ENCODE data around the gene MLIP. TPM values are rescaled to one million over a fixed set of nuclear protein-coding genes. Genes with fewer than 3 reads are reported as not detected.
"Not testable (repeated sequence)": the region's sequence is repeated elsewhere in the genome, so short reads cannot be mapped to it uniquely, and the experiment has no call there.

The MLIP gene
- polyA plus RNA-seq, 1 donor: 0.66 TPM

- 100% methylated on average over 1 of the region's 13 CpGs for WGBS (ENCODE audit: insufficient coverage, low lambda C conversion rate)
- H3K9me3 ChIP-seq (ENCODE audit: control insufficient read depth, low read depth, low read length); H3K4me1 ChIP-seq (ENCODE audit: control insufficient read depth, insufficient read depth, low read length); H3K27me3 ChIP-seq (ENCODE audit: control insufficient read depth, insufficient read depth, low read length); DNase-seq; H3K27ac ChIP-seq (ENCODE audit: low read length); H3K36me3 ChIP-seq (ENCODE audit: control insufficient read depth, insufficient read depth, low read length); H3K4me3 ChIP-seq (ENCODE audit: low read length): not testable (repeated sequence)
These were observed 29.7 kb upstream of the MLIP start for GRCh38 chr6:54081499-54081898.

DNA sequence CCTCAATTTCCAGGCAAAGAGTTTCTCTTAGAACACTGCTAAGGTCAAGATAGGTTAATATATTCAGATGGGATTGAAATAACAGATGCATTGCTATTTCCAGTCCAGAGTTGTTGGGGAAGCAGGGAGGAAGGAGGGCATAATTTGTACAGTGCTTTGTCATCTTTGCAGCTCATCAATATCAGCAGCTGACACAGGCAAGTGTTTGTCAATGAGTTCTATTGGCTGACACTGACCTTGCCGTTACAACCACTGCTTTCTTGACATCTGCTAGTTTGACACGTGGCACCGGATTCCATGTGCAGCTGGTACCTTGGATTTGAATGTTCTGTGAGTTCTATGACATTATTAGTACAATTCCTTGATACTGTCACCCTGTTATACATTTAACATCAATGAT is 28.0 kb upstream of the MLIP start:
- Histone ChIP-seq H3K4me1 (ENCODE audit: control insufficient read depth, insufficient read depth, low read length) (no peaks in the 10 kb centered on the region), H3K27ac (ENCODE audit: low read length) (no peak overlapping the region), H3K36me3 (ENCODE audit: control insufficient read depth, insufficient read depth, low read length) (no peaks in the 10 kb centered on the region), H3K9me3 (ENCODE audit: control insufficient read depth, low read depth, low read length) (no peaks in the 10 kb centered on the region), H3K4me3 (ENCODE audit: low read length) (no peak overlapping the region), H3K27me3 (ENCODE audit: control insufficient read depth, insufficient read depth, low read length) (no peaks in the 10 kb centered on the region)
- DNase-seq: no peak
- WGBS (ENCODE audit: insufficient coverage, low lambda C conversion rate): no CpG with 5 or more reads among the region's 3 CpGs

DNA sequence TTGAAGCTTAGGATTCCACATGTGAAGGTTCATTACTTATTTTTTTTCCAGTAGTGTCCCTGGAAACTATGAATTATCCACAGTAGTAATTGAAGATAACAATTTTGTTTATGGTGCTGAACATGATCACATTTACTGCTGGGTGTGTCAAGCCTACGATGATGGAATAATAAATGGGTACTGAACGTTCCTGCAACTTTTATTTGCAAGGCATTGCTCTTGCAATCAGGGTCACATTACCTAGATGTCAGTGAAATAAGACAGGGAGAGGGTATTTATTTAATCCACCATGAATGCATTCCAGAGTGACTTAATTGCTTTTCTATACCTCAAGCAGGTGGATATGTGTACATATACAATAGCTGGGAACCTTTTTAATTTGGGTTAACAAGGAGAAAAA is 27.0 kb upstream of the MLIP start:
- H3K4me1 ChIP-seq (ENCODE audit: control insufficient read depth, insufficient read depth, low read length): no peaks in the 10 kb centered on the region
- H3K9me3 ChIP-seq (ENCODE audit: control insufficient read depth, low read depth, low read length): no peaks in the 10 kb centered on the region
- no peaks in the 10 kb centered on the region for H3K36me3 ChIP-seq (ENCODE audit: control insufficient read depth, insufficient read depth, low read length)
- H3K27me3 ChIP-seq (ENCODE audit: control insufficient read depth, insufficient read depth, low read length): no peaks in the 10 kb centered on the region
- DNase-seq: peak; percentile 22 to 72
- H3K27ac ChIP-seq (ENCODE audit: low read length): no peak overlapping the region
- no CpG with 5 or more reads among the region's 2 CpGs for WGBS (ENCODE audit: insufficient coverage, low lambda C conversion rate)
- H3K4me3 ChIP-seq (ENCODE audit: low read length): no peak overlapping the region

GRCh38 chr6:54085047-54085446 is 26.2 kb upstream of the MLIP start:
- no peak overlapping the region for H3K4me3 ChIP-seq (ENCODE audit: low read length)
- H3K27ac ChIP-seq (ENCODE audit: low read length): no peak overlapping the region
- no peak for DNase-seq
- H3K9me3 ChIP-seq (ENCODE audit: control insufficient read depth, low read depth, low read length): no peaks in the 10 kb centered on the region
- H3K36me3 ChIP-seq (ENCODE audit: control insufficient read depth, insufficient read depth, low read length): no peaks in the 10 kb centered on the region
- no CpG with 5 or more reads among the region's 2 CpGs for WGBS (ENCODE audit: insufficient coverage, low lambda C conversion rate)
- no peaks in the 10 kb centered on the region for H3K4me1 ChIP-seq (ENCODE audit: control insufficient read depth, insufficient read depth, low read length)
- no peaks in the 10 kb centered on the region for H3K27me3 ChIP-seq (ENCODE audit: control insufficient read depth, insufficient read depth, low read length)

DNA sequence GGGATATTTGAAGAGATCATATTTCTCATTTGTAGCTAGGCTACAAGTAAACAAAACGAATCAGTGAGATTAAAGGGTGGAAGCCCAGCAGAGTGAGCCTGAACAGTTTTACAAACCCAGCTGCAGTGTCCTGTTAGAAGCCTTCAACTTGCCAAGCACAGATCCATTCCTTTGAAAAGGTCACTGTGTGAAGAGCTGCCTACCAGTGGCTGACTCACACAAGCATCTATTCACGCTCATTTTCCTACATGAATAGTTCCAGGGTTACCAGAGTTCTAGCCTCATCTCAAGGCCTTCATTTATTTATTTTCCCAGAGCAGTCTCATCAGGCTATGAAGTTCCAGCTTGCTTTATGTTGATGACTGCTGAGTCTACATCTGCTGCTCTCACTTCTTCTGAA is 25.7 kb upstream of the MLIP start:
- H3K4me1 ChIP-seq (ENCODE audit: control insufficient read depth, insufficient read depth, low read length): no peaks in the 10 kb centered on the region
- no CpG with 5 or more reads among the region's 2 CpGs for WGBS (ENCODE audit: insufficient coverage, low lambda C conversion rate)
- H3K27ac ChIP-seq (ENCODE audit: low read length): no peak overlapping the region
- H3K27me3 ChIP-seq (ENCODE audit: control insufficient read depth, insufficient read depth, low read length): no peaks in the 10 kb centered on the region
- no peak for DNase-seq
- no peaks in the 10 kb centered on the region for H3K9me3 ChIP-seq (ENCODE audit: control insufficient read depth, low read depth, low read length)
- no peaks in the 10 kb centered on the region for H3K36me3 ChIP-seq (ENCODE audit: control insufficient read depth, insufficient read depth, low read length)
- no peak overlapping the region for H3K4me3 ChIP-seq (ENCODE audit: low read length)

DNA sequence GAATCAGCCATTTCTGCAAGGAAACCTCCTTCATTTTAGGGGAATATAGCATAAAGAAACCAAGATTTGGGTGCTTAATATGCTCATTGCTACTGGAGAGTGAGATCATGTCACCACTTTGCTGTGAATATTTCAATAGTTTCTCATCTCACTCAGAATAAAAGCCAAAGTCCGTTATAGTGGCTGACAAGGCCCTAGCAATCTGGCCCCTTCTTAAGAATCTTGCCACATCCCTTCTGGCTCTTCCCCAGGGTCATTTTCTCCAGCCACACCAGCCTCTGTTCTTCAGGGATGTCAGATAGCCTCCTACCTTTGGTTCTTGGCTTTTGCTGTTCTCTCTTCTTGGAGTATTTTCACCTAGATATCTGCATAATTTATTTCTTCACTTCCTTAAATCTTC is 24.8 kb upstream of the MLIP start:
- Histone ChIP-seq H3K9me3 (ENCODE audit: control insufficient read depth, low read depth, low read length) (no peaks in the 10 kb centered on the region), H3K36me3 (ENCODE audit: control insufficient read depth, insufficient read depth, low read length) (no peaks in the 10 kb centered on the region), H3K27me3 (ENCODE audit: control insufficient read depth, insufficient read depth, low read length) (no peaks in the 10 kb centered on the region), H3K4me1 (ENCODE audit: control insufficient read depth, insufficient read depth, low read length) (no peaks in the 10 kb centered on the region), H3K4me3 (ENCODE audit: low read length) (no peak overlapping the region), H3K27ac (ENCODE audit: low read length) (no peak overlapping the region)
- no CpG with 5 or more reads among the region's 1 CpG for WGBS (ENCODE audit: insufficient coverage, low lambda C conversion rate)
- no peak for DNase-seq

GRCh38 chr6:54087721-54088120 is 23.5 kb upstream of the MLIP start:
- no peaks in the 10 kb centered on the region for H3K27me3 ChIP-seq (ENCODE audit: control insufficient read depth, insufficient read depth, low read length)
- H3K4me1 ChIP-seq (ENCODE audit: control insufficient read depth, insufficient read depth, low read length): no peaks in the 10 kb centered on the region
- no peak for DNase-seq
- no peaks in the 10 kb centered on the region for H3K36me3 ChIP-seq (ENCODE audit: control insufficient read depth, insufficient read depth, low read length)
- no CpG with 5 or more reads among the region's 2 CpGs for WGBS (ENCODE audit: insufficient coverage, low lambda C conversion rate)
- no peaks in the 10 kb centered on the region for H3K9me3 ChIP-seq (ENCODE audit: control insufficient read depth, low read depth, low read length)
- no peak overlapping the region for H3K4me3 ChIP-seq (ENCODE audit: low read length)
- H3K27ac ChIP-seq (ENCODE audit: low read length): no peak overlapping the region

DNA sequence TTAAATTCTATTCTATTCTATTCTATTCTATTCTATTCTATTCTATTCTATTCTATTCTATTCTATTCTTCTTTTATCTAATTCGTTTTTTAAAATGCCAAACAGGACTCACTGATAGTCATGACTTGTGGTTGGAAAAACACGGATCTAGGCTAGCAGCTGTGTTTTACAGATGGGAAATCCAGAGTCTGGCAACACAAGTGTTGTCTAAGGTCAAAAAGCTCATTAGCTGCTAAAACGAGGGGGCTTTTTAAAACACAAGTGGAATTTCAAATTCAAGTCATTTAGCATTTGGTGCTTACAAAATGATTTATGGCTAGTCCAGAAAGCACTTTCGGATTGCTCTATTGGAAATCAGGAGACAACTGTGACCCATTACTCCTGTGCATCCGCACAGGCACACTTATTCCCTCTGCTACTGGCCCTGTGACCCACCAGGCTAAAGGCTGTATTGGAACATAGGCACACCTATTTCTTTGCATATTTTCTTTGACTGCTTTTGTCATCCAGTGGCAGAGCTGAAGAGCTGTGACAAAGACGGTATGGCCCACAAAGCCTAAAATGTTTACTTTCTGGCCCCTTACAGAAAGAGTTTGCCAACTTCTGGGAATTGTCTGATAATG is 17.8 kb upstream of the MLIP start:
- no peaks in the 10 kb centered on the region for H3K4me1 ChIP-seq (ENCODE audit: control insufficient read depth, insufficient read depth, low read length)
- H3K36me3 ChIP-seq (ENCODE audit: control insufficient read depth, insufficient read depth, low read length): no peaks in the 10 kb centered on the region
- H3K27ac ChIP-seq (ENCODE audit: low read length): no peak overlapping the region
- no peaks in the 10 kb centered on the region for H3K9me3 ChIP-seq (ENCODE audit: control insufficient read depth, low read depth, low read length)
- no peaks in the 10 kb centered on the region for H3K27me3 ChIP-seq (ENCODE audit: control insufficient read depth, insufficient read depth, low read length)
- 79% methylated on average over 2 of the region's 6 CpGs for WGBS (ENCODE audit: insufficient coverage, low lambda C conversion rate)
- no peak for DNase-seq
- no peak overlapping the region for H3K4me3 ChIP-seq (ENCODE audit: low read length)

DNA sequence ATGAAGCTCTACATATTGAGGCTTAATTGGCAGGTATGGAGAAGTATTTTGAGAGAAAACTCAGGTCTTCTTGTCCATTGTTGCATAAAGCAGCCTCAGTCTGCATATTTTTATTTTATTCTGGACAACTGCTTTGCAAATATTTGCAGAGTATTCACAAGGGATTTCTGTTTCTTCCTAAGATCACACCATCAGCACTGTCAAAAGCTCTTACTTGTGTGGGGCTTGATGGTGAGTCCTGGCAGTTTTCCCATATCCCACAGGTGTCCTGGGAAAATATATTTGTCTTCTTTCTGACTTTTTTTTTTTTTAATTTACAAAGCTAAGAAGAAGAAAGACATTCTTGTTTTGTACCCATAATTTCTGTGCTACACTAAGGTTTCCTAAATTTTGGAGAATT is 16.9 kb upstream of the MLIP start:
- Histone ChIP-seq H3K27me3 (ENCODE audit: control insufficient read depth, insufficient read depth, low read length) (no peaks in the 10 kb centered on the region), H3K36me3 (ENCODE audit: control insufficient read depth, insufficient read depth, low read length) (no peaks in the 10 kb centered on the region), H3K4me1 (ENCODE audit: control insufficient read depth, insufficient read depth, low read length) (no peaks in the 10 kb centered on the region), H3K9me3 (ENCODE audit: control insufficient read depth, low read depth, low read length) (no peaks in the 10 kb centered on the region), H3K27ac (ENCODE audit: low read length) (no peak overlapping the region), H3K4me3 (ENCODE audit: low read length) (no peak overlapping the region)
- no peak for DNase-seq

DNA sequence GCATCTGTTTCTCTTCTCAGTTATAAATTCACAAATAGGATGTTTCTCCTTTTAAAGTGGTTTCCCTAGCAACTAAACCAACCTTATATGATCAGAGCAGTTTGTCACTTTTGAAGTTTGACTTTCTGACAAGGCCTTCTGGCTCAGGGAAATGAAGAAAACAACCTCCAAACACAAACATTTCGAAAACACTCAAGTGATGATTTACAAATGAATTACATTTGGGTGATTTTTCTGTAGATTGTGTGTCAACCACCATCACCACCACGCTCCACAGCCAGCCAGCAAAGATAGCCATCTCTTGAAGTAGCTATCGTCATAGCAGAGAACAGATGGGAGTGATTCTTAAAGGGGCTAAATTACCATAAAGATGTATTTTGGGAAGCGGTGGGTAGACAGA is 16.5 kb upstream of the MLIP start:
- Histone ChIP-seq H3K27me3 (ENCODE audit: control insufficient read depth, insufficient read depth, low read length) (no peaks in the 10 kb centered on the region), H3K36me3 (ENCODE audit: control insufficient read depth, insufficient read depth, low read length) (no peaks in the 10 kb centered on the region), H3K27ac (ENCODE audit: low read length) (no peak overlapping the region), H3K4me1 (ENCODE audit: control insufficient read depth, insufficient read depth, low read length) (no peaks in the 10 kb centered on the region), H3K9me3 (ENCODE audit: control insufficient read depth, low read depth, low read length) (no peaks in the 10 kb centered on the region), H3K4me3 (ENCODE audit: low read length) (no peak overlapping the region)
- no peak for DNase-seq
- WGBS (ENCODE audit: insufficient coverage, low lambda C conversion rate): 33% methylated on average over 1 of the region's 4 CpGs

DNA sequence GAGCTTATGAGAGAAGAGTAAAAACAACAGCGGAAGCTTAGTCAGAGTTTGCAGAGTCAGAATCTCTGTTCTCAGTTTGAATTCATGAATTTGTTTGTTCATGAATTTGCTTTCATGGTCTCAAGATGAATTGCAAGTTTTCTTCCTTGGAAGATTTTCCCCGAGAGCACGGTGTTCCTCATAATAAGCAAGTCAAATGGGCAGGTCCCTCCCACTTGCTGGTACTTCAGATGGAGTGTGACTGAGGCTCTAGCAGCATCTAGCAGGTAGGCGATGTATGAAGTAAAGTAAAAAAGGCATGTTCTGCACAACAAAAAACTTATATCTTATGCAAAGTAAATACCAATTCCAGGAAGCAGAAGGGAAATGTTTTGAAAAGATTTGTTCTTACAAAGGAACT is 15.5 kb upstream of the MLIP start:
- no peaks in the 10 kb centered on the region for H3K36me3 ChIP-seq (ENCODE audit: control insufficient read depth, insufficient read depth, low read length)
- 100% methylated on average over 1 of the region's 4 CpGs for whole genome bisulfite sequencing (ENCODE audit: insufficient coverage, low lambda C conversion rate)
- no peak for DNase-seq
- no peak overlapping the region for H3K27ac ChIP-seq (ENCODE audit: low read length)
- H3K27me3 ChIP-seq (ENCODE audit: control insufficient read depth, insufficient read depth, low read length): no peaks in the 10 kb centered on the region
- no peak overlapping the region for H3K4me3 ChIP-seq (ENCODE audit: low read length)
- no peaks in the 10 kb centered on the region for H3K9me3 ChIP-seq (ENCODE audit: control insufficient read depth, low read depth, low read length)
- no peaks in the 10 kb centered on the region for H3K4me1 ChIP-seq (ENCODE audit: control insufficient read depth, insufficient read depth, low read length)

All from large intestine (tissue), 3 donors.